Activated T-cell treated with anti-CD3 and anti-CD28 coated beads for 1 hour (primary cell): ENCODE results near the gene CD27.

Source experiments
- DNase-seq: peaks from one replicate; pipeline ENCODE4 v3.0.0-alpha.2; 2020; ENCODE audit warnings: low read depth

CD27 gene

GRCh38 chr12:6434205-6435140, 10.3 kb upstream of the CD27 start:
- DNase-seq = no peak

- no peak for DNase-seq
These were observed 8.6 kb upstream of the CD27 start for GRCh38 chr12:6435961-6436715.

DNA sequence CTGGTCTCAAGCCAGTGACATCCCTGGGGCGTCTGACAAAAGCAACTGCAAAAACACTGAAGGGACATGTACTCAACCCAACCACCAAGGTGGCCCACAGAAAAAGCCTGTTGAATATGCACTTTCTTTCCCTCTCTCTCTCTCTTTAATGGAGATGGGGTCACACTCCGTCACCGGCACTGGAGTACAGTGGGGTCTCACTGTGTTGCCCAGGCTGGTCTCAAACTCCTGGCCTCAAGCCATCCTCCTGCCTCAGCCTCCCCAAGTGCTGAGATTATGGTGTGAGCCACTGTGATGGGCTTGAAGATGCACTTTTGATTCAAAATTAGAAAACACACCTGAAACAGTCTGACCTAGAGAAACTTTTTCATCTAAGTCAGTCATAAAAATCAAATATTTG, 7.2 kb upstream of the CD27 start:
- DNase-seq = no peak

- no peak for DNase-seq
These were observed 6.4 kb upstream of the CD27 start for GRCh38 chr12:6438345-6438744.

DNA sequence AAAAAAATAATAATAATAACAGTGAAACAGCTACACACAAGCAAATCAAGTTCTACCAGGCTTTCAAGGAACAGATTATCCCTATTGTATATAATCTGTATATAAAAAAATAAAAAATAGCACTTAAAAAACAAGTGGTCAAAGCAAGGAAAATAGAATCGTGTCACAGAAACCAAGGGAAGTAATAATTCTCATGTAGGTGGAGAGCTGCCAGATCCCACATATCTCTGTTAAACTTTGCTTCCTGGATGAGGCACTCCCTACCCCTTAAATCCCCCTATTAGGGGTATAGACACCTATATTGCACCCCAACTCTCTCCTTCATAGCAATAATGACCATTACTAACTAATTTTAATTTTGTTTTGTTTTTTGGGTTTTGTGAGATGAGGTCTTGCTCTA, 4.4 kb upstream of the CD27 start:
- no peak for DNase-seq

GRCh38 chr12:6442836-6443235, 1.9 kb upstream of the CD27 start:
- DNase-seq = no peak

DNA sequence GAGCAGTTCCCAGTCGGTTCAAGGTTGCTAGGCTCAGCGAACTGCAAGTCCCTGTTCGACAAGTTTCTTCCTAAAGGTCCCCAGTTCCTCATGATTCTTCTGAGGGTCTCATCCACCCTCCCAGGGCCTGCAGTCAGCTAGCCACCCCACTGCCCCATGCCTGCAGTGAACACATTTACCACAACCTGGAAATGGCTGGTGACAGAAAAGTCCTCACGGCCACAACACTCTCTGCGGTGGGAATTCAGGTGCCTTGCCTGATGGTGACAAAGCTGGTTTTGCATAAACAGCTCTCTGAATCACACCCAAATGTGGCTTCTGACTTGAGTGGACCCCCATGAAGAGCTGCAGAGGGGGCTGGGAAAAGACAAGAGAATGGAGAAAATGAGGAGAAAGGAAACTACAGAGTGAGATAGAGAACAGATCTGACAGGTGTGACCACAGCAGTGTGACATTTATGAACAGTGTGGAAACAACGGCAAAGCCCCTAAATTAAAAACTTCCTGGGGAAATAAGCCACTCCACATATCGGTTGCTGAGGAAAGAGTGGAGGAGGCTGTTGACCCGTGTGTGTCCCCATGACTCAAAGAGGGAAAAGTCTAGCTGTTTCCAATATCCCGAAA, 1.3 kb upstream of the CD27 start:
- no peak for DNase-seq

DNA sequence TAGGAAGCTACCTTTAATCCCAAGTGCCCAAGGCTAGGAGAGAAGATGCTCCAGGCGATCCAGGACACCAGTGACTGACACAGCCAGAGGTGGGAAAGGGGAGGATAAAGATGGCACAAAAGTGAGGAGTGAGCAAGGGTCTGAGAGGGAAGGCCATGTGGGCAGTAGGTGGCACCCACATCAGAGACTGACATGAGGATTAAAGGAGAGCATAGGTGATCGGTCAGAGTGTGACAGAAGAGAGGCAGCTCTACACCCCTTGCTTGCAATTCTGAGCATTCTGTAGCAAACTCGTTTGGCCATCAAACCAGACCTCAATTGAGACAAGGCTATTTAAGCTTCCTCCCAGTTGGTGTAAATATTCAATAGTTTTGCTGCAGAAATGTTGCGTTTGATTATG, 724 bp upstream of the CD27 start:
- DNase-seq = no peak

DNA sequence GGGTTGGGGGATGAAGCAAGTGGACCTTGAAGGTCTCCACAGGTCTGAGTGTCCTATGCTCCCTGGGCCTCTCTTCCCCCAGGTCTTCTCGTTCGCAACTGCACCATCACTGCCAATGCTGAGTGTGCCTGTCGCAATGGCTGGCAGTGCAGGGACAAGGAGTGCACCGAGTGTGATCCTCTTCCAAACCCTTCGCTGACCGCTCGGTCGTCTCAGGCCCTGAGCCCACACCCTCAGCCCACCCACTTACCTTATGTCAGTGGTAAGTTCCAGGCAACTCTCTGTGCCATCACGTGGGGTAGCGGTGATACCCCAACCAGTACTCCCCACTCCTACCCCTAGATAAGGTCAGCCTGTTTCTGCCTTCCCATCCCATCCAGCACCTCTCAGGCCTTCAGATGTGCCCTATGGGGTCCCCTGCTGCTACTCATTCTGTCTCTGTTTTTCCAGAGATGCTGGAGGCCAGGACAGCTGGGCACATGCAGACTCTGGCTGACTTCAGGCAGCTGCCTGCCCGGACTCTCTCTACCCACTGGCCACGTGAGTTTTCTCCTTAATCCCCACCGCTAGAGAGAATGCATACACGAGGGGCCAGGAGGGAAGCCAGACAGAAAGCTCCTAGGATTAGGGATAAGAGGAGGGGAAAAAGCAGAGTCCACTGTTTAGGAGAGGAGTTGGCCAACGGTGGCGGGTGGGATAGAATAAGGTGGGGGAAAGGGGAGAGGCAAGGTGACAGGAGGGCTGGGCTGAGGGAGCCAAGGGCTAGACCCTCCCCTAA, 5.5 kb downstream of the CD27 start:
- DNase-seq = no peak

DNA sequence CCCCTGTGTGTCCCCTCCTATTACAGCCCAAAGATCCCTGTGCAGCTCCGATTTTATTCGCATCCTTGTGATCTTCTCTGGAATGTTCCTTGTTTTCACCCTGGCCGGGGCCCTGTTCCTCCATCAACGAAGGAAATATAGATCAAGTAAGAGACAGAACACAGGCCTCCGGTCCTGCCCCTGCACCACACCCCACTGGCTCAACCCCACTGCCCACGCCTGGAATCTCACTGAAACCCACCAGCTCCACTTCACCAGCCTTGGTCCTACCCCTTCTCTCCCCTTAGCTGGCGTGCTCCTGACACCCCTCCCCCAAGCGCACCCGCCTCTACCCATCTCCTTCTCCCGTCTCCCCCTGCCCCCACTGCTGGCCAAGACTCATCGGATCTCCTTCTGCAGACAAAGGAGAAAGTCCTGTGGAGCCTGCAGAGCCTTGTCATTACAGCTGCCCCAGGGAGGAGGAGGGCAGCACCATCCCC, 6.2 kb downstream of the CD27 start:
- no peak for DNase-seq

DNA sequence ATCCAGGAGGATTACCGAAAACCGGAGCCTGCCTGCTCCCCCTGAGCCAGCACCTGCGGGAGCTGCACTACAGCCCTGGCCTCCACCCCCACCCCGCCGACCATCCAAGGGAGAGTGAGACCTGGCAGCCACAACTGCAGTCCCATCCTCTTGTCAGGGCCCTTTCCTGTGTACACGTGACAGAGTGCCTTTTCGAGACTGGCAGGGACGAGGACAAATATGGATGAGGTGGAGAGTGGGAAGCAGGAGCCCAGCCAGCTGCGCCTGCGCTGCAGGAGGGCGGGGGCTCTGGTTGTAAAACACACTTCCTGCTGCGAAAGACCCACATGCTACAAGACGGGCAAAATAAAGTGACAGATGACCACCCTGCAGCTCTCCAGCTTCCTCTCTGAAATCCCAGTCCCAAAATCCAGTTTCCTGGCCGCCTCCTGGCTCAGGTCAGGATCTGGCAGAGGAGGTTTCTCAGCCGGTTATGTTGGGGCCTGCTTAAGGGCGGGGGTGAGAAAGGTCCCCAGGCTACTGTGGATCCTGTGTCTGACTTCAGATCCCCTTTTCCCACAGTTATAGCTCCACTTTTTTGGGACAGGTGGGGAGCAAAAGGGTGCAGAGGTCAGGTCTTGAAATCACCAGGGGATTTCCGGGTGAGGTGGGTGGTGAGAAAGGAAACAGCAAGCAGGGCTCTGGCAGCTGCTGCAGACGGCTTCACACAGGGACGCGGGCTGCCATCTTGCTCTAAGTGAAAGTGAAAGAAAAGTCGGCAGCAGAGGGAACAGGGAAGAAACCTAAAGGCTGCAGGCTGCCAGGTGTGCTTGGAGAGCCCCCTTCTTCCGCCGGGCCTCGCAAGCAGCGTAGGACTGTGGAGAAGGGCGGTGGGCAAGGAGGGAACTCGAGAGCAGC, 6.8 kb downstream of the CD27 start, which contains the start of gene TAPBPL:
Gene TAPBPL (plus strand): TSS at position 695 of the 897 bp plus-strand sequence. CDS start 207 bp downstream, outside the sequence.
- peak; percentile 62 for DNase-seq

DNA sequence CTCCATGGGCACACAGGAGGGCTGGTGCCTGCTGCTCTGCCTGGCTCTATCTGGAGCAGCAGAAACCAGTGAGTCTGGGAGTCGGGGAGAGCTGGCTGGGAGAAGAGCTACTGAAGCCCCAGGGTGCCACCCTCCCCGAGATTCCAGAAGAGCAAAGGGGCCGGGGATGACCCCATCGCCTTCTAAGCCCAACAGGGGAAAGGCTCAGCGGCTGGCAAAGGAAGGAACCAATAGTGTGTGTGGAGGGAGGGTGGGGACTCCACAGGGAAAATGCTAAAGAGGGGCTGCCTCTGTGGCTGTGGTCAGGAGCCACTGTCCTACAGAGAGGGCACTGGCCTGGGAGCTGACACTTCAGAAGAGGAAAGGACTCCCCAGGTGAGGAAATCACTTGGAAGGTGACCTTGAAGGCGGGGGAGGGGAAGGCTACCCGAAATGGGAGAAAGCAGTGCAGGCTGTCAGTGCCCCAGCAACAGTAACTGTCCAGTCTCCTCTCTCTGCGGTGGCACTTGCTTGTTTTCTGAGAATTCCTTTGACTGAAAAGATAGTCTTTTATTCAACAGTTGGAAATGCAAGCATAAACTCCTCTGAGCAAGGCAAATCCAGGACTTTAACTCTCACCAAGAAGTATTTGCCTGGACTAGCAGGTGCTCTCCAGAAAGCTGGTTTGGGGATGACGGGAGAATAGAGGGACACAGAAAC, 7.6 kb downstream of the CD27 start:
- DNase-seq = no peak

DNA sequence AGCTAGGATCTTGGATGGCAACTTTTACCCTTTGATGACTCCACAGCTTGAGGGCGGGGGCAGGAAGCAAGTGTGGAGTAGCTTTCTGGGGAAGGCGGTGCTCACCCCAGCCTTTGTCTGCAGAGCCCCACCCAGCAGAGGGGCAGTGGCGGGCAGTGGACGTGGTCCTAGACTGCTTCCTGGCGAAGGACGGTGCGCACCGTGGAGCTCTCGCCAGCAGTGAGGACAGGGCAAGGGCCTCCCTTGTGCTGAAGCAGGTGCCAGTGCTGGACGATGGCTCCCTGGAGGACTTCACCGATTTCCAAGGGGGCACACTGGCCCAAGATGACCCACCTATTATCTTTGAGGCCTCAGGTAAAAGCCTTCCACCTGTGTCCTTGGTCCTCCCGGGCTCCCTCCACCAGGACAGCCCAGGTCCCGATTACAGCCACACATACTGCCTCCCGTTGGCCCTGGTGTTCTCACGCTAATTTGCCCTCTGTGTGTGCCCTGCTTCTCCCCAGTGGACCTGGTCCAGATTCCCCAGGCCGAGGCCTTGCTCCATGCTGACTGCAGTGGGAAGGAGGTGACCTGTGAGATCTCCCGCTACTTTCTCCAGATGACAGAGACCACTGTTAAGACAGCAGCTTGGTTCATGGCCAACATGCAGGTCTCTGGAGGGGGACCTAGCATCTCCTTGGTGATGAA, 8.3 kb downstream of the CD27 start:
- DNase-seq = no peak

GRCh38 chr12:6457220-6457945, 12.6 kb downstream of the CD27 start:
- no peak for DNase-seq

GRCh38 chr12:6458281-6459003, 13.7 kb downstream of the CD27 start:
- no peak for DNase-seq

GRCh38 chr12:6459004-6459337, 14.2 kb downstream of the CD27 start:
- no peak for DNase-seq

DNA sequence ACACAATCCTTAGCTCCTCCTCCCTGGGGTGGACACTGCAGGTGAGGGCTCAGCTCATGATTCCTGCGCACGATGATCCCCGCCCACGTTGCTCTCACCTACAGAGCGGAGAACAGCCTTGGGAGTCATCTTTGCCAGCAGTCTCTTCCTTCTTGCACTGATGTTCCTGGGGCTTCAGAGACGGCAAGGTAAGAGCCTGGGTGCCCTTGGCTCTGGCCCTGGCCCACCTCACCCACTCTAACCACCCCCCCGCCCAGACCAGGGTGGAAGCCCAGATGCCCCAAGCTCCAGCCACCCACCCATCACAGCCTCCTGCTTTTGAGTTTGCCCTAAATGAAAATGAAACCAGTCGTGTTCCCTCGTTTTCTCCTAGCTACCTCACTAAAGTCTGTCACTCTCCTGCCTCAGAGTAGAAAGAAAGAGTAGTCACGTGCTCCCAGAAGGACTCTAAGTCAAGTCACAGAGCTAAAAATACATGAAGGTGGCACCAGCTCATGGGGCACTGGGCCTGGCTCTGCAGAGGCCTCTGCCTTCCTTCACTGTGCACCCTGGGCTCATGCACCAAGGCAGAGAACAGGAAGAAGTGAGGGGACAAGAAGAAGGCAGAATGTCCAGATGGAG, 16.1 kb downstream of the CD27 start:
- no peak for DNase-seq
